Stimulated activated CD4-positive, alpha-beta T cell treated with anti-CD3 and anti-CD28 coated beads, Interleukin-15, amount 100 ng/mL, for 1 hour (primary cell): ENCODE measurements around the gene RNASEH2C.
"Not testable (repeated sequence)": the region's sequence is repeated elsewhere in the genome, so short reads cannot be mapped to it uniquely, and the experiment has no call there.

Experiments
- DNase-seq, 2 donors: peaks; one replicate each; pipeline ENCODE4 v3.0.0-alpha.2; 2020; ENCODE audit warnings: low read depth in 1 of 2, low spot score in 1 of 2

Gene RNASEH2C

GRCh38 chr11:65720211-65720934 lies at the start of gene RNASEH2C:
Gene RNASEH2C (minus strand): TSS chr11:65720798. CDS start chr11:65720758, 40 bp downstream.
- peak; percentile 44 to 66 for DNase-seq

GRCh38 chr11:65767806-65768205 lies 47.2 kb upstream of the RNASEH2C start:
- DNase-seq = not testable (repeated sequence)

GRCh38 chr11:65767406-65767805 lies 46.8 kb upstream of the RNASEH2C start:
- DNase-seq = no peak

- no peak for DNase-seq
These were observed 45.9 kb upstream of the RNASEH2C start for GRCh38 chr11:65766535-65766934.

GRCh38 chr11:65764434-65764833 lies 43.8 kb upstream of the RNASEH2C start:
- no peak for DNase-seq

- not testable (repeated sequence) for DNase-seq
These were observed 42.2 kb upstream of the RNASEH2C start for GRCh38 chr11:65762816-65763215.

GRCh38 chr11:65762169-65762568 lies 41.6 kb upstream of the RNASEH2C start:
- not testable (repeated sequence) for DNase-seq

- no peak for DNase-seq
These were observed 24.5 kb upstream of the RNASEH2C start for GRCh38 chr11:65745049-65745448.

GRCh38 chr11:65744699-65745042 lies 24.1 kb upstream of the RNASEH2C start:
- no peak for DNase-seq

GRCh38 chr11:65744026-65744698 lies 23.6 kb upstream of the RNASEH2C start:
- DNase-seq = no peak

GRCh38 chr11:65743681-65744025 lies 23.1 kb upstream of the RNASEH2C start:
- DNase-seq = no peak

- DNase-seq = no peak
These were observed 21.8 kb upstream of the RNASEH2C start for GRCh38 chr11:65742353-65742752.

GRCh38 chr11:65741185-65741584 lies 20.6 kb upstream of the RNASEH2C start:
- no peak for DNase-seq

- no peak for DNase-seq
These were observed 18.4 kb upstream of the RNASEH2C start for GRCh38 chr11:65739022-65739421.

GRCh38 chr11:65736810-65737209 lies 16.2 kb upstream of the RNASEH2C start:
- DNase-seq = no peak

- not testable (repeated sequence) for DNase-seq
These were observed 14.5 kb upstream of the RNASEH2C start for GRCh38 chr11:65735111-65735510.

- no peak for DNase-seq
These were observed 9.9 kb upstream of the RNASEH2C start for GRCh38 chr11:65730461-65730860.

GRCh38 chr11:65727865-65728264 lies 7.3 kb upstream of the RNASEH2C start:
- DNase-seq = no peak

- no peak for DNase-seq
These were observed 6.1 kb upstream of the RNASEH2C start for GRCh38 chr11:65726660-65727059.

- DNase-seq = no peak
These were observed 1.7 kb upstream of the RNASEH2C start for GRCh38 chr11:65722261-65722660.

- DNase-seq = peak in 1 of 2 donors; percentile 13
These were observed 757 bp downstream of the RNASEH2C start for GRCh38 chr11:65719871-65720210.

GRCh38 chr11:65718964-65719492 lies 1.6 kb downstream of the RNASEH2C start:
- no peak for DNase-seq

- no peak for DNase-seq
These were observed 2.1 kb downstream of the RNASEH2C start for GRCh38 chr11:65718531-65718930.
